ENCODE data around the gene OR5AK2. TPM values are rescaled to one million over a fixed set of nuclear protein-coding genes. Genes with fewer than 3 reads are reported as not detected.

Gene OR5AK2
- total and polyA plus RNA-seq, 2 of the 13 experiments (the other 11 are each of a cell fraction or from before 2014, with no cell fraction given): not detected

DNA sequence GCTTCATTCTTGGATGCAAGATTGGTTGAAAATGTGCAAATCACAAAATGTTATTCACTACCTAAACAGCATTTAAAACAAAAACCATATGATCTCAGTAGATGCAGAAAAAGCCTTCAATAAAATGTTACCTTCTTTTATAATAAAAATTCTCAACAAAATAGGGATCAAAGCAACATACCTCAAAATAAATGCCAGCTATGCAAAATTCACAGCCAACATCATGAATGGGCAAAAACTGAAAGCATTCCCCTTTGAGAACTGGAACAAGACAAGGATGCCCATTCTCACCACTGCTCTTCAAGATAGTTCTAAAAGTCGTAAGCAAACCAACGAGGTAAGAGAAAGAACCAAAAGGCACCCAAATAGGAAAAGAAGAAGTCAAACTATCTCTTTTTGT, 2.0 kb downstream of the OR5AK2 start:
- intact Hi-C loops (cut with micrococcal nuclease; ENCODE audit: unreplicated experiment): no loop called here

DNA sequence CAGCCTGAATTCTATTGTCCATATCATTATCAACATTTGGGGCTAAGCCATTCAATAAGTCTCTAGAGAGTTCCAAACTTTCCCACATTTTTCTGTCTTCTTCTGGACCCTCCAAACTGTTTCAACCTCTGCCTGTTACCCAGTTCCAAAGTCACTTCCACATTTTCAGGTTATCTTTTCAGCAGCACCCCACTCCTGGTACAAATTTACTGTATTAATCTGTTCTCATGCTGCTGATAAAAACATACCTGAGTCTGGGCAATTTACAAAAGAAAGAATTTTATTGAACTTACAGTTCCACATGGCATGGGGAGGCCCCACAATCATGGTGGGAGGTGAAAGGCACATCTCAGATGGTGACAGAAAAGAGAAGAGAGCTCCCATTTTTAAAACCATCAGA, 5.8 kb downstream of the OR5AK2 start:
- H3K4me2 ChIP-seq (ENCODE audit: low read depth, low read length): no peak overlapping the region
- ATAC-seq (no peak), DNase-seq (ENCODE audit: low spot score) (no peak), FAIRE-seq (no peak)
- TF ChIP-seq ZMYM3 (CRISPR knock-in tag; IDR thresholded peaks at IDR 0.05) (no peak), SRSF1 (optimal IDR thresholded peaks at IDR 0.05; ENCODE audit: low read depth, low read length) (no peak)
- H3K4me1 ChIP-seq (ENCODE audit: insufficient read depth, low read length): no peaks in the 10 kb centered on the region
- no peaks in the 10 kb centered on the region for H4K20me1 ChIP-seq (ENCODE audit: insufficient read depth, low read length)
- H2AFZ ChIP-seq (ENCODE audit: low read length): no peak overlapping the region
- peaks cover 30% of the 10 kb centered on the region for H3K9me3 ChIP-seq (ENCODE audit: low read length)
- H3K4me3 ChIP-seq (replicated peaks in 1 of 3; ENCODE audit: insufficient read depth in 1 of 3, low read depth in 2 of 3, low read length in 3 of 3): no peak overlapping the region
- no peaks in the 10 kb centered on the region for H3K36me3 ChIP-seq (replicated peaks in 1 of 2; ENCODE audit: control insufficient read depth in 1 of 2, insufficient read depth in 2 of 2, low read length in 2 of 2)
- H3K9ac ChIP-seq (ENCODE audit: insufficient read depth, low read depth, low read length): no peak overlapping the region
- POLR2A ChIA-PET: no interaction called here
- H3K79me2 ChIP-seq (ENCODE audit: insufficient read depth, low read length): no peaks in the 10 kb centered on the region
- CTCF ChIA-PET (ENCODE audit: low intra/inter-chr PET ratio, low total read pairs): no interaction called here
- no TSS peak for BruUV-seq (replicated peaks)
- H3K27me3 ChIP-seq (ENCODE audit: control insufficient read depth in 1 of 2, insufficient read depth in 2 of 2, low read length in 2 of 2): no peaks in the 10 kb centered on the region
- H3K27ac ChIP-seq (ENCODE audit: extremely low read length, insufficient read depth, low read length): no peak overlapping the region
- intact Hi-C loops (cut with micrococcal nuclease; ENCODE audit: unreplicated experiment) (no loop called here), in situ Hi-C loops (cut with HindIII; ENCODE audit: extremely low pct_ligation_motif_present, low pct_unique_long_range_greater_than_20kb) (no loop called here)

More for the DNA sequence above, 2.0 kb downstream of the OR5AK2 start:
- no peak for ATAC-seq
- no TSS peak for BruUV-seq (replicated peaks)
- in situ Hi-C loops (cut with HindIII; ENCODE audit: extremely low pct_ligation_motif_present, low pct_unique_long_range_greater_than_20kb): no loop called here
- CTCF ChIA-PET (ENCODE audit: low intra/inter-chr PET ratio, low total read pairs): no interaction called here
- no peaks in the 10 kb centered on the region for H3K36me3 ChIP-seq (replicated peaks in 1 of 2; ENCODE audit: control insufficient read depth in 1 of 2, insufficient read depth in 2 of 2, low read length in 2 of 2)
- no peak overlapping the region for H2AFZ ChIP-seq (ENCODE audit: low read length)
- H3K9me3 ChIP-seq (ENCODE audit: low read length): peaks cover 22% of the 10 kb centered on the region
- no peaks in the 10 kb centered on the region for H3K4me1 ChIP-seq (ENCODE audit: insufficient read depth, low read length)
- no peaks in the 10 kb centered on the region for H3K27me3 ChIP-seq (ENCODE audit: control insufficient read depth in 1 of 2, insufficient read depth in 2 of 2, low read length in 2 of 2)
- peak; percentile 82 for TF ChIP-seq MAFF (IDR thresholded peaks at IDR 0.05; ENCODE audit: low read depth, low read length)
- no peak for TF ChIP-seq ZNF33B (CRISPR knock-in tag; IDR thresholded peaks at IDR 0.05)
- TF ChIP-seq MAFK (conservative IDR thresholded peaks at IDR 0.05 in 1 of 2, IDR thresholded peaks at IDR 0.05 in 1 of 2; ENCODE audit: low read length in 2 of 2): peak; percentile 75 to 87
- no peak overlapping the region for H3K4me2 ChIP-seq (ENCODE audit: low read depth, low read length)
- WGBS (ENCODE audit: low lambda C conversion rate): 4% methylated on average over 2 of the region's 2 CpGs
- no peak for FAIRE-seq
- H3K27ac ChIP-seq (ENCODE audit: extremely low read length, insufficient read depth, low read length): no peak overlapping the region
- DNase-seq (ENCODE audit: low spot score): no peak
- POLR2A ChIA-PET: no interaction called here
- H3K9ac ChIP-seq (ENCODE audit: insufficient read depth, low read depth, low read length): no peak overlapping the region
- no peaks in the 10 kb centered on the region for H3K79me2 ChIP-seq (ENCODE audit: insufficient read depth, low read length)
- H4K20me1 ChIP-seq (ENCODE audit: insufficient read depth, low read length): no peaks in the 10 kb centered on the region
- H3K4me3 ChIP-seq (replicated peaks in 1 of 3; ENCODE audit: insufficient read depth in 1 of 3, low read depth in 2 of 3, low read length in 3 of 3): no peak overlapping the region

Data from HepG2 (cell line).